Thyroid gland (tissue), 4 donors: ENCODE results near the gene RETREG1. TPM values are rescaled to one million over a fixed set of nuclear protein-coding genes. Genes with fewer than 3 reads are reported as not detected.
A peak's percentile ranks its signal among the peaks of the same experiment; 100 is the strongest.

Experiments
- DNase-seq, 2 donors: peaks; one replicate each; pipeline ENCODE4 v3.0.0-alpha.2; 2019
- H3K27ac ChIP-seq, 3 donors: fragments of 200-600 bp; sonication (generic); 1 replicate in 2 of 3; 2 replicates in 1 of 3; pipeline ENCODE4 v1.5.1; 2016 to 2019; ENCODE audit warnings: mild to moderate bottlenecking in 1 of 3, moderate library complexity in 1 of 3
- H3K27me3 ChIP-seq: fragments of 200-600 bp; sonication (generic); one replicate; pipeline ENCODE4 v1.5.1; 2019
- H3K36me3 ChIP-seq, 2 donors: fragments of 200-600 bp; sonication (generic); one replicate each; pipeline ENCODE4 v1.5.1; 2016 to 2019
- H3K4me1 ChIP-seq, 2 donors: fragments of 200-600 bp; sonication (generic); one replicate each; pipeline ENCODE4 v1.5.1; 2017 to 2019
- H3K4me3 ChIP-seq, 3 donors: fragments of 200-600 bp; sonication (generic); replicated peaks in 1 of 3; 1 replicate in 2 of 3; 2 replicates in 1 of 3; pipeline ENCODE4 v1.5.1; 2016; ENCODE audit warnings: mild to moderate bottlenecking in 1 of 3
- H3K9me3 ChIP-seq: fragments of 200-600 bp; sonication (generic); one replicate; pipeline ENCODE4 v1.5.1; 2017
- CTCF ChIP-seq, 6 experiments: fragments of 200-600 bp in 3 of 6; fragments of 450-650 bp in 3 of 6; sonication (generic) in 3 of 6; IDR thresholded peaks; one replicate each; pipeline ENCODE4 v1.5.1; 2016 to 2019; ENCODE audit warnings: antibody characterized with exemption in 6 of 6, mild to moderate bottlenecking in 2 of 6, inconsistent platforms in 1 of 6, moderate library complexity in 1 of 6
- POLR2A ChIP-seq, 2 donors: fragments of 450-650 bp; IDR thresholded peaks; one replicate each; pipeline ENCODE4 v1.6.1; 2017; ENCODE audit warnings: antibody characterized with exemption in 2 of 2, mild to moderate bottlenecking in 2 of 2, moderate library complexity in 1 of 2
- WGBS, 2 donors: methylation state at CpG; one replicate each; pipeline ENCODE4 v1.1.5; 2017; 5-methylcytosine and 5-hydroxymethylcytosine counted together
- intact Hi-C: fragments of 100-400 bp; cut with DNase I; formaldehyde crosslinking; loops from one replicate; pipeline ENCODE4 v1.15.1; 2023
- total RNA-seq, 4 donors: library from RNA; depleted of rRNA; stranded (reverse); fragments of >200 nt; gene quantifications; one replicate each; pipeline ENCODE4 v1.2.3, GENCODE V29; 2016

RETREG1 gene
- total RNA-seq, 4 donors from 2014 or later: 14.8 to 22.1 (median 17.9) TPM

GRCh38 chr5:16588434-16589214, 28.2 kb downstream of the RETREG1 start:
- Histone ChIP-seq H3K27me3 (no peaks in the 10 kb centered on the region), H3K9me3 (no peaks in the 10 kb centered on the region), H3K27ac (no peak overlapping the region), H3K36me3 (no peaks in the 10 kb centered on the region), H3K4me3 (no peak overlapping the region), H3K4me1 (peaks cover 0 to 17% of the 10 kb centered on the region in 2 donors)
- WGBS, 2 donors: 75 to 77% methylated on average over 10 of the region's 10 CpGs
- TF ChIP-seq CTCF (IDR thresholded peaks at IDR 0.05) (no peak), POLR2A (IDR thresholded peaks at IDR 0.05) (no peak)
- intact Hi-C loops: no loop called here
- DNase-seq: no peak

GRCh38 chr5:16586556-16586955, 30.2 kb downstream of the RETREG1 start:
- Histone ChIP-seq H3K9me3 (no peaks in the 10 kb centered on the region), H3K4me1 (peaks cover 0 to 17% of the 10 kb centered on the region in 2 donors), H3K4me3 (no peak overlapping the region), H3K27me3 (no peaks in the 10 kb centered on the region), H3K27ac (no peak overlapping the region), H3K36me3 (no peaks in the 10 kb centered on the region)
- intact Hi-C loops: no loop called here
- TF ChIP-seq CTCF (IDR thresholded peaks at IDR 0.05) (no peak), POLR2A (IDR thresholded peaks at IDR 0.05) (no peak)
- 76 to 86% methylated on average over 3 of the region's 3 CpGs for WGBS, 2 donors
- no peak for DNase-seq

GRCh38 chr5:16585041-16585667, 31.6 kb downstream of the RETREG1 start:
- no peaks in the 10 kb centered on the region for H3K27me3 ChIP-seq
- no peaks in the 10 kb centered on the region for H3K36me3 ChIP-seq
- no peak for DNase-seq
- 89 to 92% methylated on average over 4 of the region's 4 CpGs for WGBS, 2 donors
- H3K9me3 ChIP-seq: no peaks in the 10 kb centered on the region
- intact Hi-C loops: no loop called here
- H3K4me3 ChIP-seq: no peak overlapping the region
- no peak overlapping the region for H3K27ac ChIP-seq
- TF ChIP-seq CTCF (IDR thresholded peaks at IDR 0.05): peak in 3 of 6 experiments; percentile 8 to 36 (median 19)
- no peak for TF ChIP-seq POLR2A (IDR thresholded peaks at IDR 0.05)
- H3K4me1 ChIP-seq: peaks cover 13 to 30% of the 10 kb centered on the region in 2 donors

GRCh38 chr5:16582081-16582480, 34.7 kb downstream of the RETREG1 start:
- Histone ChIP-seq H3K4me1 (peaks cover 23 to 26% of the 10 kb centered on the region in 2 donors), H3K36me3 (no peaks in the 10 kb centered on the region), H3K4me3 (no peak overlapping the region), H3K9me3 (no peaks in the 10 kb centered on the region), H3K27ac (no peak overlapping the region), H3K27me3 (no peaks in the 10 kb centered on the region)
- intact Hi-C loops: no loop called here
- WGBS, 2 donors: 75 to 80% methylated on average over 4 of the region's 4 CpGs
- TF ChIP-seq POLR2A (IDR thresholded peaks at IDR 0.05): no peak
- no peak for TF ChIP-seq CTCF (IDR thresholded peaks at IDR 0.05)
- no peak for DNase-seq

GRCh38 chr5:16580382-16580781, 36.4 kb downstream of the RETREG1 start:
- Histone ChIP-seq H3K27me3 (no peaks in the 10 kb centered on the region), H3K4me3 (no peak overlapping the region), H3K4me1 (peaks cover 23 to 29% of the 10 kb centered on the region in 2 donors), H3K36me3 (no peaks in the 10 kb centered on the region), H3K9me3 (no peaks in the 10 kb centered on the region), H3K27ac (peak overlapping the region in 1 of 3 donors; percentile 43)
- 67 to 68% methylated on average over 6 of the region's 6 CpGs for WGBS, 2 donors
- intact Hi-C loops: no loop called here
- TF ChIP-seq CTCF (IDR thresholded peaks at IDR 0.05) (no peak), POLR2A (IDR thresholded peaks at IDR 0.05) (no peak)
- DNase-seq: peak; percentile 66 to 73
